Measurements from ENCODE around the gene DRD3.

The DRD3 gene

DNA sequence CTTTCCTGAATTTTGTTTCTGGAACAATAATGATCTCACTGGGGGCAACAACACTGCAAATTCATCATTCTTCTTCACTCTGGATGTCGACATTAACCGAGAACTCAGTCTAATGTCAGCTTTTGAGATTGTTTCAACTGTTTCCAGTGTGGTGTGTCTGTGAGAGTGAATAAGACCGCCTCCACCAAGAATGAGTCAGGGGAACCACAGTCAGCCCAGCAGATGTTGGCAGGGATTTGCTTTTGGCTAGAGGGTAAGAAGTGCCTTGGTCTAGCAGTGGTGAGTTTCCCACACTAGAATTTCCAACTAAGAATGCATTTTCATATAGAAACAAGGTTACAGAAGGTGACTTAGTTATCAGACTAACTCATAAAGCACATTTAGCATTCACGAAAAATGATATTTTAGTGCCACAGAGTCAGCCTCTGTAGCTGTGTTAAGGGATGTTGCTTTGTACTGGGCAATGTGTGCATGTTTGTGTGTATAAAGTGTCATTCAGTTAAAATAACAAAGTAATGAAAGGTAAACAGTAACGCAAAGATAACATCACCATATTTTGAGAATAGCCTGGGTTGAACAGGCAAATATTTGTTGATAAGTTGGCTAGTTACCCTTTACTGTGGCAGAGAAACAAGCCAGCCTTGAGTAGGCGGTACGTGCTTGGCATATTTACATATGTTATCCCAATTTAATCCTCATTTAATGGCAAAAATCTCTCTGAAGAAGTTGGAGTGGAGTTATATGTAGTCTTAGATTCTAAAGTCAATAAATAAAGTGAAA, 33.8 kb downstream of the DRD3 start:
- Histone ChIP-seq H3K27ac (ENCODE audit: low read length) (no peak overlapping the region), H3K27me3 (ENCODE audit: low read depth, low read length) (no peaks in the 10 kb centered on the region), H3K9me3 (ENCODE audit: control insufficient read depth in 1 of 2, low read length in 2 of 2) (no peaks in the 10 kb centered on the region), H3K4me1 (ENCODE audit: control insufficient read depth in 1 of 2, insufficient read depth in 2 of 2, low read length in 2 of 2) (no peaks in the 10 kb centered on the region), H3K36me3 (ENCODE audit: control insufficient read depth in 1 of 2, insufficient read depth in 2 of 2, low read length in 2 of 2) (no peaks in the 10 kb centered on the region), H3K4me3 (ENCODE audit: low read depth in 1 of 2, low read length in 2 of 2) (no peak overlapping the region)

DNA sequence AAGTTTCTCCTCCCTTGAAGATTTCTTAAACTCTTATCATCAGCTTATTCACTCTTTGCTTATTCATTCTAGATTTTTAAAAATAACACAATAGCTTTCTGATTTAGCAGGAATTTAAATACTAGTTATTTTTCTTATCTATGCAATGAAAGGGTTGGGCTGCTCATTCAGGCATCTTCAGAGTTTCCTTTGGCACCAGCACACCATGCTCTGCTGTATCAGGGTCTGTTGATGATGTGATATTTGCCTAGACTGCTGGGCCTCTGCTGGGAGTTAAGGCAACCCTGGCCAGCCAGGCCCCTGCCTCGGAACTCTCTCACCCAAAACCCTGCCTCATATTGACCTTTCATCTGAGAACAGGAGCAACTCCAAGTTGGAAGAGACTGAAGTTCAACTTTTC, 35.0 kb downstream of the DRD3 start:
- Histone ChIP-seq H3K9me3 (ENCODE audit: control insufficient read depth in 1 of 2, low read length in 2 of 2) (no peaks in the 10 kb centered on the region), H3K27me3 (ENCODE audit: low read depth, low read length) (no peaks in the 10 kb centered on the region), H3K27ac (ENCODE audit: low read length) (no peak overlapping the region), H3K4me3 (ENCODE audit: low read depth in 1 of 2, low read length in 2 of 2) (no peak overlapping the region), H3K4me1 (ENCODE audit: control insufficient read depth in 1 of 2, insufficient read depth in 2 of 2, low read length in 2 of 2) (no peaks in the 10 kb centered on the region), H3K36me3 (ENCODE audit: control insufficient read depth in 1 of 2, insufficient read depth in 2 of 2, low read length in 2 of 2) (no peaks in the 10 kb centered on the region)

DNA sequence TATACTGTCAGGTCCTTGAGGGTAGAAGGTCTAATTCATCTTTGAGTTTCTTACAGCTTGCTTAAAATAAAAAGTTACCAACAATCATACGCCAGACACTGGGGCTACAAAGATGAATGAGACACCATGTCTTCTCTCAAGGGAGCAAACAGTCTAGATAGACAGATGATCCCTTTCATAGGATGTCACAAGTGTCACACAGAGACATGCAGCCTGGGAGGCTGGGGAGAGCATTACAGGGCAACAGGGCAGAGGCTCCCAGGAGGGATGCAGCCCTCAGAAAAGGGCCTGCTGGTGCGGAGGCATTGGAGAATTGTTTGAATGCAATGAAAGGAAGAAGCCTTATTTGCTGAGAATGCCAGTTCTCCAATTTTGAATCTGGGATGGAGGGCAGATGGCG, 39.0 kb downstream of the DRD3 start:
- Histone ChIP-seq H3K36me3 (ENCODE audit: control insufficient read depth in 1 of 2, insufficient read depth in 2 of 2, low read length in 2 of 2) (no peaks in the 10 kb centered on the region), H3K27me3 (ENCODE audit: low read depth, low read length) (no peaks in the 10 kb centered on the region), H3K9me3 (ENCODE audit: control insufficient read depth in 1 of 2, low read length in 2 of 2) (no peaks in the 10 kb centered on the region), H3K4me1 (ENCODE audit: control insufficient read depth in 1 of 2, insufficient read depth in 2 of 2, low read length in 2 of 2) (no peaks in the 10 kb centered on the region), H3K4me3 (ENCODE audit: low read depth in 1 of 2, low read length in 2 of 2) (no peak overlapping the region), H3K27ac (ENCODE audit: low read length) (no peak overlapping the region)

DNA sequence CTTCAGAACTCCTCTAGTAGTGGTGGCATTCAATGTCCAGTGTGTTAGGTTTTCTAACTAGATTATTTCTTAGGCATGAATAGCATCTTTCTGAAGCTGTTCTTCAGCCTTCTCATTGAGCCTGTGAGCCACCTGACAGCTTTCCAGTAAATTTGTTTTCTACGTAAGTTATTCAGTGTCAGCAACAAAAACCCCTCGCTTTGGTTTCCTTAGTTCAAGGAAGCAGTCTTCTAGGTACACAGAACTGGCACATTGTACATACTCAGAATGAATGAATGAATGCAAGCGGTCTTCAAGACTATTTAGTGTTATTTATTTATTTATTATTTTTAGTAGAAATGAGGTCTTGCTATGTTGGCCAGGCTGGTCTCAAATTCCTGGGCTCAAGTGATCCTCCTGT, 44.9 kb downstream of the DRD3 start:
- Histone ChIP-seq H3K4me1 (ENCODE audit: control insufficient read depth in 1 of 2, insufficient read depth in 2 of 2, low read length in 2 of 2) (no peaks in the 10 kb centered on the region), H3K4me3 (ENCODE audit: low read depth in 1 of 2, low read length in 2 of 2) (no peak overlapping the region), H3K27ac (ENCODE audit: low read length) (no peak overlapping the region), H3K9me3 (ENCODE audit: control insufficient read depth in 1 of 2, low read length in 2 of 2) (no peaks in the 10 kb centered on the region), H3K27me3 (ENCODE audit: low read depth, low read length) (no peaks in the 10 kb centered on the region), H3K36me3 (ENCODE audit: control insufficient read depth in 1 of 2, insufficient read depth in 2 of 2, low read length in 2 of 2) (no peaks in the 10 kb centered on the region)

DNA sequence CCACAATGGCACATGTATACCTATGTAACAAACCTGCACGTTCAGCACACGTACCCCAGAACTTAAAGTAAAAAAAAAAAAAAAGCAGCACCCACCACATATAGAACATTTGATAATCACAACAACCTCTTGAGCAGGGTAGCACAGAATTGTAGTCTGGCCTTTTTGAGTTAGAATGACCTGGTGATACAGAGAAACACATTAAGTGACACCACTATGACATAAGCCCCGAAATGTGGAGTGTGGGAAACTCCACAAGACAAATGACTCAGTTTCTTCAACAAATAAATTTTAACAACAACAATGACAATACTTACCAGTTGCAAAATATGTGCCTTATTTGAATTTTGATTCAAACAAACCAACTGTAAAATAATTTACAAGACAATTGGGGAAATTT, 46.4 kb downstream of the DRD3 start:
- Histone ChIP-seq H3K4me3 (ENCODE audit: low read depth in 1 of 2, low read length in 2 of 2) (no peak overlapping the region), H3K27ac (ENCODE audit: low read length) (no peak overlapping the region), H3K9me3 (ENCODE audit: control insufficient read depth in 1 of 2, low read length in 2 of 2) (no peaks in the 10 kb centered on the region), H3K36me3 (ENCODE audit: control insufficient read depth in 1 of 2, insufficient read depth in 2 of 2, low read length in 2 of 2) (no peaks in the 10 kb centered on the region), H3K27me3 (ENCODE audit: low read depth, low read length) (no peaks in the 10 kb centered on the region), H3K4me1 (ENCODE audit: control insufficient read depth in 1 of 2, insufficient read depth in 2 of 2, low read length in 2 of 2) (no peaks in the 10 kb centered on the region)

DNA sequence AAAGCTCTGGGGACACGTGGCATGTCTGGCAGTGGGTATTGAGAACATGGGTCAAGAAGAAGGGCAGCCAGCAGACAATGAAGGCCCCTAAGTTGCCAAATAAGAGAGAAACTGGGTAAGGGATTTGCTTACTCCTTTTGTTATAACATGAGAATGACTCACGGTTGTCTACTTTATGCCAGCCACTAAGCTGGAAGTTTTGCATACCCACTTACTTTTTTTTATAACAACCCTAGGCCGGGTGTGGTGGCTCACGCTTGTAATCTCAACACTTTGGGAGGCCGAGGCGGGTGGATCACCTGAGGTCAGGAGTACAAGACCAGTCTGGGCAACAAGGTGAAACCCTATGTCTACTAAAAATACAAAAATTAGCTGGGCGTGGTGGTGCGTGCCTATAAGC, 50.0 kb downstream of the DRD3 start:
- no peak overlapping the region for H3K27ac ChIP-seq (ENCODE audit: low read length)
- no peaks in the 10 kb centered on the region for H3K27me3 ChIP-seq (ENCODE audit: low read depth, low read length)
- H3K36me3 ChIP-seq (ENCODE audit: control insufficient read depth in 1 of 2, insufficient read depth in 2 of 2, low read length in 2 of 2), result no peaks in the 10 kb centered on the region
- no peak overlapping the region for H3K4me3 ChIP-seq (ENCODE audit: low read depth in 1 of 2, low read length in 2 of 2)
- H3K4me1 ChIP-seq (ENCODE audit: control insufficient read depth in 1 of 2, insufficient read depth in 2 of 2, low read length in 2 of 2), result no peaks in the 10 kb centered on the region
- no peaks in the 10 kb centered on the region for H3K9me3 ChIP-seq (ENCODE audit: control insufficient read depth in 1 of 2, low read length in 2 of 2)

DNA sequence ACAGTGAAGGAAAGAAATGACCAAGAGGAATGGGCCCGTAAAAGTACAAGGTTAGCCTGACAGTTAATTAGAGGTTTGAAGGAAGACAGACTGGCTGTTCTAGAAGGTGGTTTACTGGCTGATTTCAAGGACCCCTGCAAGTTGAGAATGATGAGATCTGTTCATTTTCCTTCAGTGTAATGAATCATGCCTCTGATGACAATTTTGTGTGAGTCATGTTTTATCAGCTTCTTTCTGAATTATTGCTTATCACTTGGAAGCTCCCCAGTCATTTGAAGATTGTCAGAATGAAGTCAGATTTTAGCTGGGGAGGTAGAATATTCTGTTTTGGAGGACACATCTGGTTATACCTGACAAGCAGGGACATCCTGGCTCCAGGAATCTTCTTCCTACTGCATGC, 50.6 kb downstream of the DRD3 start:
- Histone ChIP-seq H3K4me1 (ENCODE audit: control insufficient read depth in 1 of 2, insufficient read depth in 2 of 2, low read length in 2 of 2) (no peaks in the 10 kb centered on the region), H3K27ac (ENCODE audit: low read length) (no peak overlapping the region), H3K9me3 (ENCODE audit: control insufficient read depth in 1 of 2, low read length in 2 of 2) (no peaks in the 10 kb centered on the region), H3K27me3 (ENCODE audit: low read depth, low read length) (no peaks in the 10 kb centered on the region), H3K4me3 (ENCODE audit: low read depth in 1 of 2, low read length in 2 of 2) (no peak overlapping the region), H3K36me3 (ENCODE audit: control insufficient read depth in 1 of 2, insufficient read depth in 2 of 2, low read length in 2 of 2) (no peaks in the 10 kb centered on the region)

DNA sequence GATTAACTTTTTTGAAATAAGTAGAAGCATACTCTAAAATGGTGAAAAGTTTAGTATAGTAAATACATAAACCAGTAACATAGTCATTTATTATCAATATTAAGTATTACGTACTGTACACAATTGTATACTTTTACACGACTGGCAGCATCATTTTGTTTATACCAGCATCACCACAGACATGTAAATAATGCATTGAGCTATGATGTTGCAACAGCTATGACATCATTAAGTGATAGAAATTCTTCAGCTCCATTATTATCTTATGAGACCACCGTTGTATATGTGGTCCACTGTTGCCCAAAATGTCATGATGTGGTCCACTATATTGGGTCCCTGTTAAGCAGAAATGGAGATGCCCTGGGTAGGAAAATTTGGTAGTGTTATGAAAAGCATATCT, 51.3 kb downstream of the DRD3 start:
- H3K27ac ChIP-seq (ENCODE audit: low read length), result no peak overlapping the region
- no peaks in the 10 kb centered on the region for H3K9me3 ChIP-seq (ENCODE audit: control insufficient read depth in 1 of 2, low read length in 2 of 2)
- H3K4me1 ChIP-seq (ENCODE audit: control insufficient read depth in 1 of 2, insufficient read depth in 2 of 2, low read length in 2 of 2), result no peaks in the 10 kb centered on the region
- H3K27me3 ChIP-seq (ENCODE audit: low read depth, low read length), result no peaks in the 10 kb centered on the region
- H3K36me3 ChIP-seq (ENCODE audit: control insufficient read depth in 1 of 2, insufficient read depth in 2 of 2, low read length in 2 of 2), result no peaks in the 10 kb centered on the region
- H3K4me3 ChIP-seq (ENCODE audit: low read depth in 1 of 2, low read length in 2 of 2), result no peak overlapping the region

DNA sequence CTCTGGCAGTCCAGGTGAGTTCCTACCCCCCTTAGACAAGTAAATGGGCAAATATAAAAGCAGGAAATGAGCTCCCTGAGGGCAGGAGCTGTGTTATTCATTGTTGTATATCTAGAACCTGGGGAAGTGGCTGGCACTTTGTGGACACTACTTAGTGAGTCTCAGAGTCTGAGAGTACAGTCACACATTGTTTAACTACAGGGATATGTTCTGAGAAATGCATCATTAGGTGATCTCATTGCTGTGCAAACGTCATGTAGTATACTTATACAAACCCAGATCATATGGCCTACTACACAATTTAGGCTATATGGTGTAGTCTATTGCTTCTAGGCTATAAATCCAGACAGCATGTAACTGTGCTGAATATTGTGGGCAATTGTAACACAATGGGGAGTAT, 52.4 kb downstream of the DRD3 start:
- Histone ChIP-seq H3K36me3 (ENCODE audit: control insufficient read depth in 1 of 2, insufficient read depth in 2 of 2, low read length in 2 of 2) (no peaks in the 10 kb centered on the region), H3K4me1 (ENCODE audit: control insufficient read depth in 1 of 2, insufficient read depth in 2 of 2, low read length in 2 of 2) (no peaks in the 10 kb centered on the region), H3K9me3 (ENCODE audit: control insufficient read depth in 1 of 2, low read length in 2 of 2) (no peaks in the 10 kb centered on the region), H3K27me3 (ENCODE audit: low read depth, low read length) (no peaks in the 10 kb centered on the region), H3K4me3 (ENCODE audit: low read depth in 1 of 2, low read length in 2 of 2) (no peak overlapping the region), H3K27ac (ENCODE audit: low read length) (no peak overlapping the region)

DNA sequence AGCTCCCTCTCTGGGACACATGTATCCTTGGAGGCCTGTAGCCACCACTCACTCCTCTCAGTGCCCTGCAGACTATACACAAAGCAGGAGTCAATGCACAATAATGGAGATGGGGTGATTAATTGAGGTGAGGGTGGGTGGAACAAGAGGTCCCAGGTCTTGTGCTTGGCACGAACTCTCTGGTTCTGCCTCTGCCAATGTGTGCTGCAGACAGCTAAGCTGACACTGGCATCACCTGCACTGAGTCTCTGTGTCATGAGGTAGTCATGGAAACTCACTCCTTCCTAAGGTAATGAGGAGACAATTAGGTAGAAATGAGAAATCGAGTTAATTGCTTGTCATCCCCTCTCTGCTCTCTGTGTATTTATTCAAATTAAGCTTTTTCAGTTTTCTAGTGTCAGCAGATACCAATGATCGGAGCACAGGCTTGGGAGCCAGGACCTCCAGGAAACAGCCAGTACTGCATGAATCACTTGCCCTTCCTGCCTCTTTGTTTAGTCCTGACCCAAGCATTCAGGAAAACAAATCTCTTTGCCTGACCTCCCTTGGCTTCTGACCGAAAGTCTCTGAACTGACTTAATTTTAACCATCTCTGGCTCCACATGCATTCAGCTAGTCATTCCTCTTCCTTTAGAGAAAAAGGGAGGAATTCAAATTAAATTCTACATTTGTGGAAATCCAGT, 56.7 kb downstream of the DRD3 start:
- Histone ChIP-seq H3K27ac (ENCODE audit: low read length) (no peak overlapping the region), H3K27me3 (ENCODE audit: low read depth, low read length) (no peaks in the 10 kb centered on the region), H3K4me3 (ENCODE audit: low read depth in 1 of 2, low read length in 2 of 2) (no peak overlapping the region), H3K4me1 (ENCODE audit: control insufficient read depth in 1 of 2, insufficient read depth in 2 of 2, low read length in 2 of 2) (no peaks in the 10 kb centered on the region), H3K9me3 (ENCODE audit: control insufficient read depth in 1 of 2, low read length in 2 of 2) (no peaks in the 10 kb centered on the region), H3K36me3 (ENCODE audit: control insufficient read depth in 1 of 2, insufficient read depth in 2 of 2, low read length in 2 of 2) (no peaks in the 10 kb centered on the region)

DNA sequence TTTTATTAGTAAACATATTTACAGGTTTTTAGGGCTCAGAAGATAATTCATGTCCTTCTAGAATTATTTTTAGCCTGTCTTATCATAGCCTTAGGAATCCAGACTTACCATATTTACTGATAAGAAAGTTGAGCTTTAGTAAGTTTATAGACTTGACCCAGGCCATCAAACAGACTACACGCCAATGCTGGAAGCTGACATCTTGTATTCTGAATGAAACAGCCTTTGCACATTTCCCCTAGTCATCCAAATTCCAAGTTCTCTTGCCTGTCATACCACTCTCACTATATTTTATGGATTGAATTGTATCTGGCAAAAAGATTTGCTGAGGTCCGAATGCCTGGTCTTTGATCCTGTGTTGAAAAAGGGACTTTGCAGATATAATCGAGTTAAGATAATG, 58.6 kb downstream of the DRD3 start:
- H3K27me3 ChIP-seq (ENCODE audit: low read depth, low read length), result no peaks in the 10 kb centered on the region
- no peaks in the 10 kb centered on the region for H3K36me3 ChIP-seq (ENCODE audit: control insufficient read depth in 1 of 2, insufficient read depth in 2 of 2, low read length in 2 of 2)
- no peak overlapping the region for H3K4me3 ChIP-seq (ENCODE audit: low read depth in 1 of 2, low read length in 2 of 2)
- H3K9me3 ChIP-seq (ENCODE audit: control insufficient read depth in 1 of 2, low read length in 2 of 2), result no peaks in the 10 kb centered on the region
- H3K4me1 ChIP-seq (ENCODE audit: control insufficient read depth in 1 of 2, insufficient read depth in 2 of 2, low read length in 2 of 2), result no peaks in the 10 kb centered on the region
- H3K27ac ChIP-seq (ENCODE audit: low read length), result no peak overlapping the region

DNA sequence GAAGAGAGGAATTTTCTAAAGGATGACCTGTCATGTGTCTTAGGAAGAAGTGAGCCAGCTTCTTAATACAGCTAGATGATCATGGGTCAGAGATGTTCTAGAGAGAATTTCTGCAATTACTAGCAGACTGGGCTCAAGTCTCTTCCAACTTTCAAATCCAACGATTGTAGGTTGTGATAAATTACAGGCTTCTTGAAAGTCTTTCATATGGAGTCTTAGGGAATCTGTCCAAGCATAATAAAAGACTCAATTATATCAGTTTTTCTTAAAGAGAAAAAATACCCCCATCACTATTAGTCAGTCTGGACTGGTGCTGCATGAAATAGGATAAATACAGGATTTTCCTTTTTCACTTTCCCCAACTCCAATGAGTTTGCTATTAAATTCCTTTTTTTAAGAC, 59.1 kb downstream of the DRD3 start:
- no peaks in the 10 kb centered on the region for H3K9me3 ChIP-seq (ENCODE audit: control insufficient read depth in 1 of 2, low read length in 2 of 2)
- H3K4me1 ChIP-seq (ENCODE audit: control insufficient read depth in 1 of 2, insufficient read depth in 2 of 2, low read length in 2 of 2), result no peaks in the 10 kb centered on the region
- no peaks in the 10 kb centered on the region for H3K27me3 ChIP-seq (ENCODE audit: low read depth, low read length)
- H3K4me3 ChIP-seq (ENCODE audit: low read depth in 1 of 2, low read length in 2 of 2), result no peak overlapping the region
- no peaks in the 10 kb centered on the region for H3K36me3 ChIP-seq (ENCODE audit: control insufficient read depth in 1 of 2, insufficient read depth in 2 of 2, low read length in 2 of 2)
- no peak overlapping the region for H3K27ac ChIP-seq (ENCODE audit: low read length)
